Measurements from ENCODE around the gene MARCHF10. TPM values are rescaled to one million over a fixed set of nuclear protein-coding genes. Genes with fewer than 3 reads are reported as not detected.

Gene MARCHF10
- total RNA-seq, 1 donor from 2014 or later: 0.51 TPM

GRCh38 chr17:62653826-62654761, 154.0 kb downstream of the MARCHF10 start:
- Histone ChIP-seq H3K4me1 (peaks cover 43% of the 10 kb centered on the region), H3K4me2 (peak overlapping the region; percentile 89)

GRCh38 chr17:62653002-62653825, 154.9 kb downstream of the MARCHF10 start:
- TF ChIP-seq EZH2phosphoT487 (IDR thresholded peaks at IDR 0.05): no peak
- TF ChIP-seq CTCF (IDR thresholded peaks at IDR 0.05): no peak
- no peak for TF ChIP-seq EZH2 (IDR thresholded peaks at IDR 0.05)
- H3K4me1 ChIP-seq: peaks cover 39% of the 10 kb centered on the region
- Mint-ChIP-seq H3K27ac (peak overlapping the region; percentile 78), H3K4me1 (peaks cover 65% of the 10 kb centered on the region), H3K9me3 (peaks cover 3% of the 10 kb centered on the region), H3K36me3 (peaks cover 7% of the 10 kb centered on the region), H3K27me3 (ENCODE audit: insufficient read depth, low read depth) (peaks cover 2% of the 10 kb centered on the region), H3K4me3 (peak overlapping the region; percentile 80)
- H3K27me3 ChIP-seq: peaks cover 11% of the 10 kb centered on the region
- no peaks in the 10 kb centered on the region for H3K36me3 ChIP-seq
- peaks cover 45% of the 10 kb centered on the region for H3F3A ChIP-seq (ENCODE audit: low read depth)
- peak overlapping the region; percentile 30 for H2AFZ ChIP-seq (replicated peaks)
- peak overlapping the region; percentile 82 for H3K27ac ChIP-seq
- H3K9ac ChIP-seq: no peak overlapping the region
- peak; percentile 95 for DNase-seq (ENCODE audit: low spot score)
- H4K20me1 ChIP-seq (ENCODE audit: low read depth): peaks cover 14% of the 10 kb centered on the region
- H3K4me2 ChIP-seq: peak overlapping the region; percentile 89
- H3K79me2 ChIP-seq (ENCODE audit: low read depth): no peaks in the 10 kb centered on the region
- H3K9me3 ChIP-seq (ENCODE audit: low read depth): no peaks in the 10 kb centered on the region
- peak overlapping the region; percentile 53 for H3K4me3 ChIP-seq

More at GRCh38 chr17:62653826-62654761, 154.0 kb downstream of the MARCHF10 start:
- no peaks in the 10 kb centered on the region for H3K36me3 ChIP-seq
- H3K27ac ChIP-seq: peak overlapping the region; percentile 82
- Mint-ChIP-seq H3K4me3 (peak overlapping the region; percentile 80), H3K36me3 (peaks cover 7% of the 10 kb centered on the region), H3K27me3 (ENCODE audit: insufficient read depth, low read depth) (peaks cover 2% of the 10 kb centered on the region), H3K9me3 (peaks cover 3% of the 10 kb centered on the region), H3K27ac (peak overlapping the region; percentile 83), H3K4me1 (peaks cover 63% of the 10 kb centered on the region)
- peaks cover 11% of the 10 kb centered on the region for H3K27me3 ChIP-seq
- peaks cover 14% of the 10 kb centered on the region for H4K20me1 ChIP-seq (ENCODE audit: low read depth)
- H2AFZ ChIP-seq (replicated peaks): no peak overlapping the region
- peak; percentile 75 for DNase-seq (ENCODE audit: low spot score)
- peaks cover 46% of the 10 kb centered on the region for H3F3A ChIP-seq (ENCODE audit: low read depth)
- H3K9me3 ChIP-seq (ENCODE audit: low read depth): no peaks in the 10 kb centered on the region
- no peak overlapping the region for H3K9ac ChIP-seq
- no peaks in the 10 kb centered on the region for H3K79me2 ChIP-seq (ENCODE audit: low read depth)
- no peak overlapping the region for H3K4me3 ChIP-seq
- TF ChIP-seq EZH2phosphoT487 (IDR thresholded peaks at IDR 0.05) (no peak), EZH2 (IDR thresholded peaks at IDR 0.05) (no peak), CTCF (IDR thresholded peaks at IDR 0.05) (no peak)

GRCh38 chr17:62652251-62653001, 155.7 kb downstream of the MARCHF10 start:
- peaks cover 2% of the 10 kb centered on the region for H3K27me3 Mint-ChIP-seq (ENCODE audit: insufficient read depth, low read depth)
- H3K27me3 ChIP-seq: peaks cover 11% of the 10 kb centered on the region
- H3K36me3 Mint-ChIP-seq: peaks cover 7% of the 10 kb centered on the region
- peak overlapping the region; percentile 80 for H3K4me3 Mint-ChIP-seq
- peaks cover 59% of the 10 kb centered on the region for H3K4me1 Mint-ChIP-seq
- H4K20me1 ChIP-seq (ENCODE audit: low read depth): peaks cover 14% of the 10 kb centered on the region
- H3K4me3 ChIP-seq: peak overlapping the region; percentile 53
- peak overlapping the region; percentile 78 for H3K27ac Mint-ChIP-seq
- peak overlapping the region; percentile 30 for H2AFZ ChIP-seq (replicated peaks)
- DNase-seq (ENCODE audit: low spot score): peak; percentile 63
- no peaks in the 10 kb centered on the region for H3K79me2 ChIP-seq (ENCODE audit: low read depth)
- TF ChIP-seq EZH2 (IDR thresholded peaks at IDR 0.05) (no peak), EZH2phosphoT487 (IDR thresholded peaks at IDR 0.05) (no peak), CTCF (IDR thresholded peaks at IDR 0.05) (no peak)
- H3K4me1 ChIP-seq: peaks cover 31% of the 10 kb centered on the region
- peak overlapping the region; percentile 82 for H3K27ac ChIP-seq
- peaks cover 37% of the 10 kb centered on the region for H3F3A ChIP-seq (ENCODE audit: low read depth)
- H3K36me3 ChIP-seq: no peaks in the 10 kb centered on the region
- H3K9me3 ChIP-seq (ENCODE audit: low read depth): no peaks in the 10 kb centered on the region
- H3K9me3 Mint-ChIP-seq: peaks cover 3% of the 10 kb centered on the region
- H3K9ac ChIP-seq: no peak overlapping the region
- peak overlapping the region; percentile 89 for H3K4me2 ChIP-seq

All from neural progenitor cell (in vitro differentiated cells).